ENCODE measurements around the gene STPG3.

The STPG3 gene

GRCh38 chr9:137245450-137246421 lies 5.3 kb upstream of the STPG3 start:
- H3K9me3 ChIP-seq (ENCODE audit: control insufficient read depth, insufficient read depth, low read length) = no peaks in the 10 kb centered on the region
- H3K4me3 ChIP-seq (ENCODE audit: low read depth, low read length) = no peak overlapping the region
- H3K36me3 ChIP-seq (ENCODE audit: control insufficient read depth, insufficient read depth, low read length) = peaks cover 19% of the 10 kb centered on the region
- no peaks in the 10 kb centered on the region for H3K27me3 ChIP-seq (ENCODE audit: control insufficient read depth, insufficient read depth, low read length)
- peaks cover 5% of the 10 kb centered on the region for H3K4me1 ChIP-seq (ENCODE audit: control insufficient read depth, insufficient read depth, low read length)
- H3K9ac ChIP-seq (ENCODE audit: low read depth, low read length) = no peak overlapping the region

- no peaks in the 10 kb centered on the region for H3K27me3 ChIP-seq (ENCODE audit: control insufficient read depth, insufficient read depth, low read length)
- peaks cover 5% of the 10 kb centered on the region for H3K4me1 ChIP-seq (ENCODE audit: control insufficient read depth, insufficient read depth, low read length)
These were observed 3.8 kb upstream of the STPG3 start for GRCh38 chr9:137247135-137247915.

GRCh38 chr9:137247916-137248175 lies 3.2 kb upstream of the STPG3 start:
- Histone ChIP-seq H3K4me3 (ENCODE audit: low read depth, low read length) (no peak overlapping the region), H3K27me3 (ENCODE audit: control insufficient read depth, insufficient read depth, low read length) (no peaks in the 10 kb centered on the region), H3K9ac (ENCODE audit: low read depth, low read length) (no peak overlapping the region), H3K9me3 (ENCODE audit: control insufficient read depth, insufficient read depth, low read length) (no peaks in the 10 kb centered on the region), H3K4me1 (ENCODE audit: control insufficient read depth, insufficient read depth, low read length) (peaks cover 5% of the 10 kb centered on the region), H3K36me3 (ENCODE audit: control insufficient read depth, insufficient read depth, low read length) (peaks cover 9% of the 10 kb centered on the region)

More at GRCh38 chr9:137247135-137247915, 3.8 kb upstream of the STPG3 start:
- H3K4me3 ChIP-seq (ENCODE audit: low read depth, low read length) = no peak overlapping the region
- H3K9ac ChIP-seq (ENCODE audit: low read depth, low read length) = no peak overlapping the region
- peaks cover 14% of the 10 kb centered on the region for H3K36me3 ChIP-seq (ENCODE audit: control insufficient read depth, insufficient read depth, low read length)
- no peaks in the 10 kb centered on the region for H3K9me3 ChIP-seq (ENCODE audit: control insufficient read depth, insufficient read depth, low read length)

GRCh38 chr9:137250329-137251193 lies 525 bp upstream of the STPG3 start:
- Histone ChIP-seq H3K9ac (ENCODE audit: low read depth, low read length) (no peak overlapping the region), H3K4me1 (ENCODE audit: control insufficient read depth, insufficient read depth, low read length) (peaks cover 4% of the 10 kb centered on the region), H3K4me3 (ENCODE audit: low read depth, low read length) (no peak overlapping the region), H3K36me3 (ENCODE audit: control insufficient read depth, insufficient read depth, low read length) (no peaks in the 10 kb centered on the region), H3K27me3 (ENCODE audit: control insufficient read depth, insufficient read depth, low read length) (no peaks in the 10 kb centered on the region), H3K9me3 (ENCODE audit: control insufficient read depth, insufficient read depth, low read length) (no peaks in the 10 kb centered on the region)

GRCh38 chr9:137251490-137252268 lies 593 bp downstream of the STPG3 start:
- peaks cover 5% of the 10 kb centered on the region for H3K36me3 ChIP-seq (ENCODE audit: control insufficient read depth, insufficient read depth, low read length)
- no peaks in the 10 kb centered on the region for H3K9me3 ChIP-seq (ENCODE audit: control insufficient read depth, insufficient read depth, low read length)
- peak overlapping the region; percentile 24 for H3K9ac ChIP-seq (ENCODE audit: low read depth, low read length)
- H3K27me3 ChIP-seq (ENCODE audit: control insufficient read depth, insufficient read depth, low read length) = no peaks in the 10 kb centered on the region
- no peak overlapping the region for H3K4me3 ChIP-seq (ENCODE audit: low read depth, low read length)
- H3K4me1 ChIP-seq (ENCODE audit: control insufficient read depth, insufficient read depth, low read length) = peaks cover 4% of the 10 kb centered on the region

- H3K4me1 ChIP-seq (ENCODE audit: control insufficient read depth, insufficient read depth, low read length) = peaks cover 4% of the 10 kb centered on the region
- H3K27me3 ChIP-seq (ENCODE audit: control insufficient read depth, insufficient read depth, low read length) = no peaks in the 10 kb centered on the region
- H3K36me3 ChIP-seq (ENCODE audit: control insufficient read depth, insufficient read depth, low read length) = peaks cover 8% of the 10 kb centered on the region
- H3K9ac ChIP-seq (ENCODE audit: low read depth, low read length) = no peak overlapping the region
- no peaks in the 10 kb centered on the region for H3K9me3 ChIP-seq (ENCODE audit: control insufficient read depth, insufficient read depth, low read length)
- H3K4me3 ChIP-seq (ENCODE audit: low read depth, low read length) = no peak overlapping the region
These were observed 1.7 kb downstream of the STPG3 start for GRCh38 chr9:137252555-137253506.

GRCh38 chr9:137253717-137254623 lies 2.9 kb downstream of the STPG3 start:
- no peaks in the 10 kb centered on the region for H3K27me3 ChIP-seq (ENCODE audit: control insufficient read depth, insufficient read depth, low read length)
- H3K4me3 ChIP-seq (ENCODE audit: low read depth, low read length) = peak overlapping the region; percentile 86
- H3K4me1 ChIP-seq (ENCODE audit: control insufficient read depth, insufficient read depth, low read length) = peaks cover 4% of the 10 kb centered on the region
- H3K9ac ChIP-seq (ENCODE audit: low read depth, low read length) = peak overlapping the region; percentile 81
- no peaks in the 10 kb centered on the region for H3K9me3 ChIP-seq (ENCODE audit: control insufficient read depth, insufficient read depth, low read length)
- H3K36me3 ChIP-seq (ENCODE audit: control insufficient read depth, insufficient read depth, low read length) = peaks cover 11% of the 10 kb centered on the region

- peaks cover 15% of the 10 kb centered on the region for H3K36me3 ChIP-seq (ENCODE audit: control insufficient read depth, insufficient read depth, low read length)
- H3K9ac ChIP-seq (ENCODE audit: low read depth, low read length) = peak within 1 kb of the TSS; percentile 81
- H3K27me3 ChIP-seq (ENCODE audit: control insufficient read depth, insufficient read depth, low read length) = no peaks in the 10 kb centered on the region
- H3K4me1 ChIP-seq (ENCODE audit: control insufficient read depth, insufficient read depth, low read length) = peaks cover 4% of the 10 kb centered on the region
- H3K4me3 ChIP-seq (ENCODE audit: low read depth, low read length) = peak within 1 kb of the TSS; percentile 86
- no peaks in the 10 kb centered on the region for H3K9me3 ChIP-seq (ENCODE audit: control insufficient read depth, insufficient read depth, low read length)
These were observed 3.8 kb downstream of the STPG3 start, which contains the start of gene NELFB for GRCh38 chr9:137254624-137255447. TSS of gene NELFB (plus strand) at chr9:137255327.

- Histone ChIP-seq H3K36me3 (ENCODE audit: control insufficient read depth, insufficient read depth, low read length) (peaks cover 15% of the 10 kb centered on the region), H3K9ac (ENCODE audit: low read depth, low read length) (peak overlapping the region; percentile 79), H3K9me3 (ENCODE audit: control insufficient read depth, insufficient read depth, low read length) (no peaks in the 10 kb centered on the region), H3K27me3 (ENCODE audit: control insufficient read depth, insufficient read depth, low read length) (no peaks in the 10 kb centered on the region), H3K4me1 (ENCODE audit: control insufficient read depth, insufficient read depth, low read length) (peaks cover 4% of the 10 kb centered on the region), H3K4me3 (ENCODE audit: low read depth, low read length) (peak overlapping the region; percentile 80)
These were observed 4.5 kb downstream of the STPG3 start for GRCh38 chr9:137255448-137256114.
